KMS-11 (cell line): ENCODE measurements around the gene GRID1.

Experiments used
- H2AFZ ChIP-seq: fragments of 200-600 bp; sonication (generic); 2 replicates; pipeline ENCODE4 v1.6.1; 2016; ENCODE audit warnings: antibody characterized with exemption, mixed run types, low read depth
- H3K27ac ChIP-seq: fragments of 200-600 bp; sonication (generic); 2 replicates; pipeline ENCODE4 v1.6.1; 2016; ENCODE audit warnings: mild to moderate bottlenecking, mixed run types
- H3K27me3 ChIP-seq: fragments of 200-600 bp; sonication (generic); 2 replicates; pipeline ENCODE4 v1.6.1; 2017; ENCODE audit warnings: mild to moderate bottlenecking, low read depth, mixed run types, moderate library complexity; ENCODE audit not compliant: insufficient read depth
- H3K36me3 ChIP-seq: fragments of 200-600 bp; sonication (generic); 2 replicates; pipeline ENCODE4 v1.6.1; 2017; ENCODE audit warnings: mild to moderate bottlenecking, mixed run types; ENCODE audit not compliant: insufficient read depth
- H3K4me1 ChIP-seq: fragments of 200-600 bp; sonication (generic); 2 replicates; pipeline ENCODE4 v1.6.1; 2016; ENCODE audit warnings: mild to moderate bottlenecking, low read depth, mixed run types; ENCODE audit not compliant: poor library complexity, severe bottlenecking
- H3K4me2 ChIP-seq: fragments of 200-600 bp; sonication (generic); 2 replicates; pipeline ENCODE4 v1.7.0; 2016; ENCODE audit warnings: mild to moderate bottlenecking, mixed run types
- H3K4me3 ChIP-seq: fragments of 200-600 bp; sonication (generic); IDR thresholded peaks from 2 replicates; pipeline ENCODE4 v1.6.1; 2017; ENCODE audit warnings: low read depth, low read length, mixed read lengths; ENCODE audit not compliant: insufficient read depth
- H3K79me2 ChIP-seq: fragments of 200-600 bp; sonication (generic); 2 replicates; pipeline ENCODE4 v1.6.1; 2016; ENCODE audit warnings: low read depth, mixed run types; ENCODE audit not compliant: insufficient read depth
- H3K9ac ChIP-seq: fragments of 200-600 bp; sonication (generic); 2 replicates; pipeline ENCODE4 v1.6.1; 2016; ENCODE audit warnings: mild to moderate bottlenecking, mixed run types
- H4K20me1 ChIP-seq: fragments of 200-600 bp; sonication (generic); 2 replicates; pipeline ENCODE4 v1.6.1; 2016; ENCODE audit warnings: mild to moderate bottlenecking, mixed run types; ENCODE audit not compliant: insufficient read depth
- CTCF ChIP-seq: fragments of 200-600 bp; sonication (generic); conservative IDR thresholded peaks from 2 replicates; pipeline ENCODE4 v1.6.1; 2017; ENCODE audit warnings: low read depth, mild to moderate bottlenecking, antibody characterized with exemption, low read length, moderate library complexity, mixed read lengths

GRID1 gene

GRCh38 chr10:86340176-86340990 is 26.2 kb downstream of the GRID1 start:
- H4K20me1 ChIP-seq, result no peaks in the 10 kb centered on the region
- no peak for TF ChIP-seq CTCF
- H3K4me1 ChIP-seq, result no peaks in the 10 kb centered on the region
- no peaks in the 10 kb centered on the region for H3K27me3 ChIP-seq
- no peaks in the 10 kb centered on the region for H3K36me3 ChIP-seq
- H3K4me3 ChIP-seq, result no peak overlapping the region
- no peaks in the 10 kb centered on the region for H3K79me2 ChIP-seq
- no peak overlapping the region for H3K9ac ChIP-seq
- H2AFZ ChIP-seq, result no peak overlapping the region
- no peak overlapping the region for H3K27ac ChIP-seq
- H3K4me2 ChIP-seq, result no peak overlapping the region

- H3K4me1 ChIP-seq, result no peaks in the 10 kb centered on the region
- H3K27me3 ChIP-seq, result no peaks in the 10 kb centered on the region
- H3K36me3 ChIP-seq, result no peaks in the 10 kb centered on the region
- no peak overlapping the region for H3K27ac ChIP-seq
- TF ChIP-seq CTCF, result no peak
- H3K4me3 ChIP-seq, result no peak overlapping the region
- no peak overlapping the region for H3K4me2 ChIP-seq
- H2AFZ ChIP-seq, result no peak overlapping the region
- no peaks in the 10 kb centered on the region for H4K20me1 ChIP-seq
- H3K9ac ChIP-seq, result no peak overlapping the region
- H3K79me2 ChIP-seq, result no peaks in the 10 kb centered on the region
These were observed 27.2 kb downstream of the GRID1 start for GRCh38 chr10:86339226-86339865.

GRCh38 chr10:86337121-86337601 is 29.4 kb downstream of the GRID1 start:
- Histone ChIP-seq H3K36me3 (no peaks in the 10 kb centered on the region), H3K4me1 (no peaks in the 10 kb centered on the region), H3K79me2 (no peaks in the 10 kb centered on the region), H3K4me2 (no peak overlapping the region), H2AFZ (no peak overlapping the region), H3K9ac (no peak overlapping the region), H3K4me3 (no peak overlapping the region), H3K27me3 (no peaks in the 10 kb centered on the region), H3K27ac (no peak overlapping the region), H4K20me1 (no peaks in the 10 kb centered on the region)
- no peak for TF ChIP-seq CTCF

GRCh38 chr10:86336341-86336740 is 30.3 kb downstream of the GRID1 start:
- H3K9ac ChIP-seq, result no peak overlapping the region

More at GRCh38 chr10:86336341-86336740, 30.3 kb downstream of the GRID1 start:
- no peaks in the 10 kb centered on the region for H3K4me1 ChIP-seq
- H2AFZ ChIP-seq, result no peak overlapping the region
- H3K4me3 ChIP-seq, result no peak overlapping the region
- no peaks in the 10 kb centered on the region for H3K36me3 ChIP-seq
- H3K79me2 ChIP-seq, result no peaks in the 10 kb centered on the region
- no peak overlapping the region for H3K27ac ChIP-seq
- no peaks in the 10 kb centered on the region for H3K27me3 ChIP-seq
- no peaks in the 10 kb centered on the region for H4K20me1 ChIP-seq
- TF ChIP-seq CTCF, result no peak
- H3K4me2 ChIP-seq, result no peak overlapping the region
